AG04449 (cell line): ENCODE results near the gene ACTL10.

Experiments used
- CTCF ChIA-PET: fragments of 350-600 bp; formaldehyde crosslinking; extraction: SDS; loops from one replicate; lab custom pipeline; 2021; ENCODE audit warnings: antibody characterized with exemption; lab: Yijun Ruan, JAX
- POLR2A ChIA-PET: fragments of 400-600, 350-600 bp; formaldehyde crosslinking; extraction: SDS; loops from one replicate; lab custom pipeline; 2020; ENCODE audit warnings: antibody characterized with exemption, inconsistent platforms; lab: Yijun Ruan, JAX
- DNase-seq: peaks from one replicate; pipeline ENCODE4 v3.0.0-alpha.2; 2010; ENCODE audit warnings: low read depth, low spot score
- H3K4me3 ChIP-seq: 2 replicates; pipeline ENCODE4 v1.5.1; 2011; ENCODE audit warnings: low read depth, mild to moderate bottlenecking, control low read depth, low read length
- CTCF ChIP-seq: IDR thresholded peaks from one replicate; pipeline ENCODE4 v1.5.1; 2011; ENCODE audit warnings: mild to moderate bottlenecking, moderate library complexity, low read length, control low read depth, inconsistent platforms; ENCODE audit not compliant: insufficient read depth; ENCODE audit errors: missing control alignments

ACTL10 gene

DNA sequence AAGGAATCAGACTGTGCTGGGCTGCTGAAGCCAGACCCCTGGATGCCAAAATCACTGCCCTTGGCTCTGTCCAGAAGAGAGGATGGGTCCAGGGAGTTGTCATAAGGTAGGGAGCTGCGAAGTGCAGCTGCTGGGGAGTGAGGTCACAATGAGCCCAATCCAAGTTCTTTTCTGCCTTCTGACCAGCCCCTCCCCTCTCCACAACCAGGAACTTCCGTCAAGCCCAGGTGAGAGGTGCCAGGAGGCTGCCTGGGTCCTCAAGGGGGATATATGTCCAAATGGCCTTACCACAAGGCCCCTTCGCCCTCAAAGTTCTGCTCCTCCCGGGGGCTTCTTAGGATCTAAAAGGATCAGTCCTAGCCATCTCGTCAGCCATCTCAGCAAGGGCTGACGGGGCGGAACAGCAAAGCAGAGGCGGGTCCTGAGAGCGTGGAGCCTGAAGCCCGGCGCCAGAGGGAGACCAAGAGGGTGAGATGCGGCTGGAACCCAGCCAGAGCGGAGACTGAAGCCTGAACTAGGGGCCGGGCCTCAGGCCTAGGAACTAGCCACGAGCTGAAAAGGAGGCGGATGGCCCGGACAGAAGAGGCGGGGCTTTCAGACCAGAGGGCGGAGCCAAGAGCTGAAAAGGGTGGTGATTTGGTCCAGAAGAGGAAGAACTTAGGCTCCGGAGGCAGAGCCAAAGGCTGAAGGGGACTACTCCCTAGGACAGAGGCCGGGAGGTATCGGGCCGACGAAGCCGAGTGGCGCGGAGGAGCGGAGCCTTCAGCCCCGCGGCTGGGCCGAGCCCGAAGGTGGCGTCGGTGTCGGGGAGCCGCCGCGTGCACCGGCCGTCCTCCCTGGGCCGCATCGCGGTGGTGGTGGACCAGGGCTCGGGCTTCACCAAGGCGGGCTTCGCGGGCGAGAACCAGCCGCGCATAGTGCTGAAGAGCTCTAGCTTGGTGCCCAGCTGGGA, at the start of gene ACTL10:
Gene ACTL10, plus strand, starts transcription at position 651 of the 952 bp plus-strand sequence. CDS start 555 bp downstream, outside the sequence.
- H3K4me3 ChIP-seq = peak within 1 kb of the TSS; percentile 58
- peak; percentile 66 for TF ChIP-seq CTCF
- CTCF ChIA-PET = interaction anchor here (0.7 to 8.7 kb wide), 18 partner anchors 13 to 464 kb away, joined by 3 to 99 read pairs (median 5); partner anchors contain the start of genes CBFA2T2 and E2F1
- DNase-seq = peak; percentile 79
- POLR2A ChIA-PET = interaction anchor here (0.7 to 1.3 kb wide), 4 partner anchors 8 to 224 kb away, joined by 3 to 4 read pairs (median 3); partner anchors contain the start of genes CBFA2T2 and ZNF341

DNA sequence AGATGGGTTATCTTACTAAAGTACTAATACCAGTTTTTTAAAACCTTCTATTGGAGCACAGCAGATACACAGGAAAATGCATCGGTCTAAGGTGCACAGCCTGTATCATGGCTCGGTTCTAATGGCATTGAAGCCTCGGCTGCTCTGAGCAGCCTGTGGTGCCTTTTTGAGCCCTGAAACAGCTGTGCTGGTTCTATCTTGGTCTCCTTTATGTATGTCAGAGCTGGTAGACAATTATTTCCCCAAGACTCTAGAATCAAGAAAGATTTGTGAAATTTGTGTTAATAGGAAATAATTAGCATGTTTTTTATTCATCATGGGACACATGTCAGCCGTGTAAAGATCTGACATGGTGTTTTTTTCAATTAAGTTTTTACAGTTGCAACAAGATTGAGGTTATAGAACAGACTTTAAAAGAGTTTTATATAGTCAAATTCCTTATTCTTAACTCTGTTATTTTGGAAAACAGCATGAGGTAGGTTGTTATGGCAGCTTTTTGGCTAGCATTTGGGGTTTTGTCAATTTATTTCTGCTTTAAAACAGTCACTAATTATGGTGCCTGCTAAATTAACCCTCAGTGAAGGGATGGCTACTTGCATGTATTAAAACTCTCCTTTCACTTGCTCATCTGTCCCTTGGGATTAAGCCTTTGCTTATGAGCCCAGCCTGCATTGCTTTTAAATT, 44.9 kb upstream of the ACTL10 start:
- ChIA-PET POLR2A (no interaction called here), CTCF (interaction anchor here (0.7 to 1.7 kb wide), 4 partner anchors 10 to 164 kb away, joined by 3 to 5 read pairs (median 4); no protein-coding TSS in a partner anchor)
- H3K4me3 ChIP-seq = no peak overlapping the region
- TF ChIP-seq CTCF = no peak
- DNase-seq = no peak

GRCh38 chr20:33622705-33623365, 43.9 kb upstream of the ACTL10 start:
- ChIA-PET POLR2A (interaction anchor here (0.5 kb wide), 1 partner anchor 60 kb away, joined by 3 read pairs; no protein-coding TSS in a partner anchor), CTCF (interaction anchor here (0.7 to 1.7 kb wide), 3 partner anchors 9 to 165 kb away, joined by 3 to 5 read pairs (median 5); no protein-coding TSS in a partner anchor)
- no peak for TF ChIP-seq CTCF
- no peak overlapping the region for H3K4me3 ChIP-seq
- no peak for DNase-seq

DNA sequence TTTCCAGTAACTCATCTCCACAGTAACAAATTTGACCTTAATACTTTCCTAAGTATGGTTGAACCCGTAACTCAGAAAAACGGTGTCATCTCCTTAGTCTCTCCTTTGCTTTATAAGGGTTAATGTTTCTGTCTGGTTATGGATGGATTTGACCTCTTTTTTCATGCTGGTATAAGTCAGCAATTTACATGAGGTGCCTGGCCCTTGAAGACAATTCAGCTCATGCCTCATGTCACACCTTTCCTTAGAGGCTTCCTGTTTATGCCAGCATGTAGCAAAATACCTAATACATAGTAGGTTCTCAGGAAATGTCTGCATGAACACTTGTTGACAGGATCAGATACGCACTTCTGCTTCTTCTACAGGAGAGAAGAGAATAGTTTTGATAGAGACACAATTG, 42.3 kb upstream of the ACTL10 start:
- ChIA-PET CTCF (no interaction called here), POLR2A (no interaction called here)
- DNase-seq = no peak

DNA sequence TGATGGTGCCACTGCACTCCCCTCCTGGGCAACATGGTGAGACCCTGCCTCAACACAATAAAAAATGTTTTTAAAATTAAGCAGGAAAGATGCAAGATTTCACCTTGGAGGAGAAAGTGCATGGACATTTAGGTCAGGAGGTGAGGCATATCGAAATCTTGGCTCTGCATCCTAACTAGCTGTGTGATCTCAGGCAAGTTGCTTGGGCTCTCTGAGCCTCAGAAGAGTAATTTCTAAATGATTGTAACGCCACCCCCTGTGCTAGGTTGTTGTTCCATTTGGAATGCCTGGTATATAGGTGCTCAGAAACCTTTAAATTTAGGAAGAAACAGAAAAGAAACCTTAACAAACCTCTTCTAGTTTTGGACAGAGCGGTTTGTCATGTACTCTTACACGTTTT, 40.6 kb upstream of the ACTL10 start:
- DNase-seq = no peak
- POLR2A ChIA-PET = no interaction called here

More for the DNA sequence above, 42.3 kb upstream of the ACTL10 start:
- H3K4me3 ChIP-seq = no peak overlapping the region
- no peak for TF ChIP-seq CTCF

More for the DNA sequence above, 40.6 kb upstream of the ACTL10 start:
- H3K4me3 ChIP-seq = no peak overlapping the region
- no peak for TF ChIP-seq CTCF
- CTCF ChIA-PET = no interaction called here
